Suppressor macrophage treated with lipopolysaccharide for 1 hour (primary cell): ENCODE measurements around the gene TTLL1.

Source experiments
- DNase-seq, 3 donors: peaks; one replicate each; pipeline ENCODE4 v3.0.0-alpha.2; 2020 to 2022

Gene TTLL1

GRCh38 chr22:42991010-42991651 is 98.1 kb downstream of the TTLL1 start:
- peak in 1 of 3 donors; percentile 52 for DNase-seq

- peak; percentile 85 to 92 (median 91) for DNase-seq
Measured at GRCh38 chr22:42990131-42990838, 98.9 kb downstream of the TTLL1 start.
